IMR-90 (cell line): ENCODE data around the gene MYPOP. TPM values are rescaled to one million over a fixed set of nuclear protein-coding genes. Genes with fewer than 3 reads are reported as not detected.

Experiments used
- ATAC-seq: fragments of 200-7000 bp; cut with Tn5 transposase; 2 replicates; pipeline ENCODE4 v1.9.1; 2020; ENCODE audit warnings: low read depth, mild to moderate bottlenecking, moderate library complexity
- BruUV-seq: library from RNA; stranded (reverse); fragments of 400-500 nt; replicated peaks from 2 replicates; lab custom pipeline; 2021; lab: Mats Ljungman, UMichigan
- CTCF ChIA-PET: fragments of 300-600 bp; formaldehyde crosslinking; extraction: SDS; loops from one replicate; lab custom pipeline; 2021; ENCODE audit warnings: antibody characterized with exemption; lab: Yijun Ruan, JAX
- POLR2A ChIA-PET: fragments of 300-600 bp; sonication (Branson Sonifier 250); formaldehyde crosslinking; loops from one replicate; lab custom pipeline; 2022; ENCODE audit warnings: antibody characterized with exemption; ENCODE audit not compliant: unreplicated experiment; lab: Charles Lee
- DNase-seq: peaks from one replicate; pipeline ENCODE4 v3.0.0; 2013
- H2AFZ ChIP-seq: replicated peaks from 2 replicates; pipeline ENCODE3; 2013; ENCODE audit warnings: low read length, mild to moderate bottlenecking; ENCODE audit not compliant: poor library complexity
- H2AK5ac ChIP-seq: 2 replicates; pipeline ENCODE4 v1.6.1; 2013; ENCODE audit warnings: low read depth, low read length, inconsistent platforms
- H2AK9ac ChIP-seq: replicated peaks from 2 replicates; pipeline ENCODE3; 2013; ENCODE audit warnings: mild to moderate bottlenecking, low read depth, low read length, moderate library complexity; ENCODE audit not compliant: poor library complexity
- H2BK120ac ChIP-seq: 2 replicates; pipeline ENCODE4 v1.6.1; 2013; ENCODE audit warnings: low read depth, low read length, inconsistent platforms
- H2BK15ac ChIP-seq: 3 replicates; pipeline ENCODE4 v1.6.1; 2013; ENCODE audit warnings: low read depth, low read length, inconsistent platforms
- H2BK20ac ChIP-seq: 2 replicates; pipeline ENCODE4 v1.6.1; 2013; ENCODE audit warnings: low read depth, mild to moderate bottlenecking, inconsistent platforms, low read length, moderate library complexity
- H2BK5ac ChIP-seq: 2 replicates; pipeline ENCODE4 v1.6.1; 2013; ENCODE audit warnings: mild to moderate bottlenecking, low read depth, low read length, inconsistent platforms; ENCODE audit not compliant: poor library complexity, severe bottlenecking
- H3K14ac ChIP-seq: replicated peaks from 2 replicates; pipeline ENCODE4 v1.6.1; 2013; ENCODE audit warnings: low read depth, low read length, inconsistent platforms
- H3K18ac ChIP-seq: 2 replicates; pipeline ENCODE4 v1.6.1; 2013; ENCODE audit warnings: low read depth, low read length, control low read depth
- H3K23ac ChIP-seq: 2 replicates; pipeline ENCODE4 v1.6.1; 2013; ENCODE audit warnings: low read depth, low read length, inconsistent platforms
- H3K27ac ChIP-seq: 2 replicates; pipeline ENCODE4 v1.5.1; 2013; ENCODE audit warnings: mild to moderate bottlenecking, control low read depth, low read length; ENCODE audit not compliant: insufficient read depth
- H3K27me3 ChIP-seq: 2 replicates; pipeline ENCODE4 v1.6.1; 2013; ENCODE audit warnings: low read length; ENCODE audit not compliant: control insufficient read depth, insufficient read depth
- H3K36me3 ChIP-seq: 2 replicates; pipeline ENCODE4 v1.6.1; 2013; ENCODE audit warnings: low read length, mixed read lengths; ENCODE audit not compliant: control insufficient read depth, insufficient read depth
- H3K4ac ChIP-seq: 2 replicates; pipeline ENCODE4 v1.6.1; 2013; ENCODE audit warnings: low read depth, low read length, inconsistent platforms
- H3K4me1 ChIP-seq: 2 replicates; pipeline ENCODE4 v1.6.1; 2013; ENCODE audit warnings: low read length, mixed read lengths; ENCODE audit not compliant: control insufficient read depth, insufficient read depth
- H3K4me2 ChIP-seq: 2 replicates; pipeline ENCODE4 v1.6.1; 2013; ENCODE audit warnings: low read depth, mild to moderate bottlenecking, control low read depth, low read length, moderate library complexity
- H3K4me3 ChIP-seq: 2 replicates; pipeline ENCODE4 v1.5.1; 2013; ENCODE audit warnings: low read depth, mild to moderate bottlenecking, control low read depth, low read length, moderate library complexity; ENCODE audit not compliant: insufficient read depth
- H3K56ac ChIP-seq: 2 replicates; pipeline ENCODE4 v1.6.1; 2013; ENCODE audit warnings: low read length, inconsistent platforms; ENCODE audit not compliant: insufficient read depth; ENCODE audit errors: extremely low read depth
- H3K79me1 ChIP-seq, 2 experiments: 2 replicates each; pipeline ENCODE4 v1.6.1; 2013; ENCODE audit warnings: low read length in 2 of 2, inconsistent platforms in 1 of 2, low read depth in 1 of 2
- H3K9ac ChIP-seq: 2 replicates; pipeline ENCODE4 v1.6.1; 2013; ENCODE audit warnings: low read depth, low read length, control low read depth
- H3K9me1 ChIP-seq: 2 replicates; pipeline ENCODE4 v1.6.1; 2013; ENCODE audit warnings: low read length, inconsistent platforms; ENCODE audit not compliant: insufficient read depth
- H3K9me3 ChIP-seq: 2 replicates; pipeline ENCODE4 v1.6.1; 2013; ENCODE audit warnings: low read length; ENCODE audit not compliant: control insufficient read depth, insufficient read depth
- H4K20me1 ChIP-seq: 2 replicates; pipeline ENCODE4 v1.6.1; 2013; ENCODE audit warnings: low read length, inconsistent platforms; ENCODE audit not compliant: insufficient read depth
- H4K5ac ChIP-seq: 2 replicates; pipeline ENCODE4 v1.6.1; 2013; ENCODE audit warnings: mild to moderate bottlenecking, low read depth, low read length, control low read depth
- H4K8ac ChIP-seq, 2 experiments: 2 replicates each; pipeline ENCODE4 v1.6.1; 2013; ENCODE audit warnings: low read depth in 2 of 2, low read length in 2 of 2, control low read depth in 1 of 2, inconsistent platforms in 1 of 2
- H4K91ac ChIP-seq: 2 replicates; pipeline ENCODE4 v1.6.1; 2013; ENCODE audit warnings: low read depth, low read length, inconsistent platforms; ENCODE audit not compliant: insufficient read depth
- ELK1 ChIP-seq: fragments of 150-350 bp; IDR thresholded peaks from 2 replicates; pipeline ENCODE4 v1.6.1; 2016; ENCODE audit warnings: low read depth, mild to moderate bottlenecking, low read length, moderate library complexity, borderline replicate concordance
- RCOR1 ChIP-seq: IDR thresholded peaks from 2 replicates; pipeline ENCODE4 v1.6.1; 2012; ENCODE audit warnings: mild to moderate bottlenecking, low read length, improper control_type of control experiment; ENCODE audit not compliant: insufficient replicate concordance
- WGBS, 2 experiments: methylation state at CpG; one replicate each; pipeline versions ENCODE4 v1.1.5 to v1.1.7; 2013; ENCODE audit warnings: missing lambda C conversion rate in 2 of 2; ENCODE audit not compliant: insufficient read length in 1 of 2; ENCODE audit errors: extremely low coverage in 2 of 2; 5-methylcytosine and 5-hydroxymethylcytosine counted together
- dilution Hi-C: fragments of 300-500 bp; cut with HindIII; formaldehyde crosslinking; loops from one replicate; pipeline ENCODE4 v1.14.3; 2018; ENCODE audit warnings: low sequenced_read_pairs; ENCODE audit not compliant: unreplicated experiment
- in situ Hi-C: fragments of 300-500 bp; cut with MboI; formaldehyde crosslinking; loops from 3 replicates; pipeline ENCODE4 v1.14.3; 2019; ENCODE audit warnings: low sequenced_read_pairs, inconsistent platforms, mixed read lengths
- intact Hi-C: fragments of 100-400 bp; cut with micrococcal nuclease; formaldehyde crosslinking; loops from 2 replicates; pipeline ENCODE4 v1.10.0; 2022
- polyA plus RNA-seq, 3 experiments: library from polyadenylated mRNA; depleted of rRNA; stranded (reverse); fragments of >200 nt; gene quantifications; 2 replicates each; pipeline ENCODE4 v1.2.3, GENCODE V29; 2012; ENCODE audit warnings: low replicate concordance in 1 of 3
- total RNA-seq: library from RNA; depleted of rRNA; stranded (reverse); fragments of >200 nt; gene quantifications from 2 replicates; pipeline ENCODE4 v1.2.3, GENCODE V29; 2012

The MYPOP gene
- total and polyA plus RNA-seq, 2 of the 4 experiments (the other 2 are of a cell fraction): 0.36 to 2.8 TPM

GRCh38 chr19:45866400-45867176 lies 35.8 kb downstream of the MYPOP start:
- H2BK20ac ChIP-seq: no peak overlapping the region
- no peak overlapping the region for H3K18ac ChIP-seq
- no peak overlapping the region for H3K23ac ChIP-seq
- DNase-seq (no peak), ATAC-seq (no peak)
- H3K4ac ChIP-seq: no peak overlapping the region
- no peak overlapping the region for H3K9ac ChIP-seq
- no peak overlapping the region for H2AFZ ChIP-seq
- H4K91ac ChIP-seq: no peak overlapping the region
- in situ Hi-C loops: no loop called here
- intact Hi-C loops: no loop called here
- peaks cover 41% of the 10 kb centered on the region for H3K27me3 ChIP-seq
- H3K4me3 ChIP-seq: no peak overlapping the region
- TF ChIP-seq ELK1 (no peak), RCOR1 (no peak)
- no peaks in the 10 kb centered on the region for H3K36me3 ChIP-seq
- H3K4me1 ChIP-seq: no peaks in the 10 kb centered on the region
- H2AK9ac ChIP-seq: no peak overlapping the region
- no peak overlapping the region for H4K5ac ChIP-seq
- no peak overlapping the region for H2BK15ac ChIP-seq
- no peak overlapping the region for H2AK5ac ChIP-seq
- H2BK5ac ChIP-seq: no peak overlapping the region
- no peak overlapping the region for H3K14ac ChIP-seq
- peaks cover 8% of the 10 kb centered on the region for H4K20me1 ChIP-seq
- no CpG with 5 or more reads among the region's 11 CpGs for WGBS, 2 experiments
- ChIA-PET CTCF (no interaction called here), POLR2A (no interaction called here)
- H3K27ac ChIP-seq: no peak overlapping the region
- H3K4me2 ChIP-seq: no peak overlapping the region
- no peak overlapping the region for H2BK120ac ChIP-seq
- no peak overlapping the region for H3K56ac ChIP-seq
- peaks cover 0 to 8% of the 10 kb centered on the region in 2 experiments; a peak in 2 of 4 replicates for H3K79me1 ChIP-seq
- no peak overlapping the region for H4K8ac ChIP-seq
- H3K9me3 ChIP-seq: peaks cover 2% of the 10 kb centered on the region; the same call in 1 of the 2 replicates
- dilution Hi-C loops: no loop called here
- BruUV-seq: no TSS peak
- H3K9me1 ChIP-seq: no peaks in the 10 kb centered on the region
